NCI-H524 treated with DMSO at 0.1 percent for 48 hours (cell line): ENCODE data around the gene LBR.

Experiments used
- DNase-seq: peaks from one replicate; lab custom pipeline; 2025; lab: John Stamatoyannopoulos, UW

The LBR gene

DNA sequence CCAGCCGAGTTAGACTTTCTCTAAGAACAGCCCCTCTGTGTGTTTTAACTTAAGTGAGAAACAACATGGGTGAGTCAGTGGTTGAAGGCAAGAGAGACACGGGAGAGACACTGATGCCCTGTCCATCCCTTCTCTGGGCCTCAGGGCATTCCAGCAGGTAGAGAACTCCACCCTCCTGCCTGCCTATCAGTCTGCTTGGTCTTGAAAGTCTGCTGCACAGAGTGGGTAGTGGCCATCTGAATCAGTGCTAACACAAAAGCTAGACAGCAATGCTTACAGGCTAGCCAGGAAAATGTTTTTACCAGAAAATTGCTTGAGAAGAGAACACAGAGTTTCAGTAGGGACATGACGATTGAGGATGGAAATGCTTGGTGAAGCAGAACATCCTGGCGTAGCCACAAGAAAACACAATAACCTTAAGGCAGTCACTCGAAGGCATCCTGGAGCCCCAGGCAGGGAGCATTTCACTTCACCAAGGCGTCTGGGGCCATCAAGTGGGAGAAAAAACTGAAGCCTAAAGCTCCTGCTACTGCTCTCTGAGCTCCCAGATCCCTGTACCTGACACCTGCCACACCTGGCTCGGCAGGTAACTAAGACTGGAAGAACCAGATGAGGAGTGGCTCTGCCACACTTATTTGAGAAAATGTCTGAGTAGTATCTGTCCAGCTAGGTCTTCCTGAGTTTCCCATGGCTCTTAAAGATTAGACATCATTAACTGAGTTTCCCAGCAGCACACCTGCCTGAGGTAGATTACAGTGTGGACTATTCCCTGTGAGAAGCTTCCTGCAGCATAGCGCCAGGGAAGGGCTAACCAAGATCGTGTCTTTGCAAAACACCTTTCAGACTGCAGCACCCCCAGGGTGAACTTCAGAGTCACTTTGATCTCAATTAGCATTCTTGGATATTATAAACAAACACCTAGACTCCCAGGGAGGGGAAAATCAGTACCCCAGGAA, 18.1 kb upstream of the LBR start:
- no peak for DNase-seq

DNA sequence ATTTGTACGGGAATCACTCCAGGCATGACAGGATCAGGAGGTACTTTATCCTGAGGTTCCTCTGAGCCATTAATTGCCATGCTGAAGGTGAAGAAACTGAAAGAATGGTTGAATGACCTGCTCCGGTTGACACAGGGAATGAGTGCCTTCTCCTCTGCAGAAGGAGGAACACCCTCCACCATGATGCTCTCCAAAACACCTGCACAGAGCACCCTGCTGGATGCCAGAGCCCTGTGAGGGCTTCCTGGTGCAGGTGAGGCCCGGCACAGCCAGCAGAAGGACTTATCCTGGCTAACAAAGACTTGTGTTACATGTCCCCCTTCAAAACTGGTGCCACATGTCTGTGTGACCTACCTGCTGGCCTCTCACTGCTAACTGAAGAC, 14.3 kb upstream of the LBR start:
- DNase-seq: no peak

DNA sequence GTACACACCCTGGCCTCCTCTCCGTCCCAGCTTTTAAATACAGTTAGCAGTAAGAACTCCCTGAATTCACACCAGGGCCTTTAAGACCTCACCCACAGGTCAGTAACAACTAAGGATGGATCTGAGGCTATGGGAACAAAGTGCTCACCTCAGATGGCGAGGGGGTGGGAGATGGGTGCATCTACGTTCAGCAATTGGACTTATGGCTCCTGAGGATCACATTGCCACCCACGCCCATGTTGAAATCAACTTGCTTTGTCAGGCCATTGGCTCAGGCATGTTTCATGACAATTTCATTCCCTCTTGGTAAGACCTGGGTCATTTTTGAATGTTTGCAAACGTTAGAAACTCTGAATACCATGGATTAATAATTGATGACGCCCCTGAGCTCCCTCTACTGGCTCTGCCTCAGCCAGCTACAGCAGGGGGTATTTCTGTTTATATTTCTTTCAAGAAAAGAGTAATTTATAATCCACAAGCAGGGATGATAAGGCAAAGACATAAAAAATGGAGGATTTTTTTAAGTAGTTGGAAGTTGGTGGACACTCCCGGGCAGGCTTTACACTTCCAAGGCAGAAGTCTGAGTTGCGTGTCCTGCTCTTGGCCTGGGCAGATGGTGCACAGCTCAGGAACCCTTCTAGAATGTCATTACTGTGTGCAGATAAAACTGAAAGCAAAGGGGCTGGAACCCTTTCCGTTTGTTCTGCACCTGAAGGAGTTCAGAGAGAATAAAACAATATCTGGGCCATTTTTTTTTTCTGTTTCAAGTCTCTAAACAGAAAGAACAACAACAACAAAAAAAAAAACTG, 13.7 kb upstream of the LBR start:
- no peak for DNase-seq

DNA sequence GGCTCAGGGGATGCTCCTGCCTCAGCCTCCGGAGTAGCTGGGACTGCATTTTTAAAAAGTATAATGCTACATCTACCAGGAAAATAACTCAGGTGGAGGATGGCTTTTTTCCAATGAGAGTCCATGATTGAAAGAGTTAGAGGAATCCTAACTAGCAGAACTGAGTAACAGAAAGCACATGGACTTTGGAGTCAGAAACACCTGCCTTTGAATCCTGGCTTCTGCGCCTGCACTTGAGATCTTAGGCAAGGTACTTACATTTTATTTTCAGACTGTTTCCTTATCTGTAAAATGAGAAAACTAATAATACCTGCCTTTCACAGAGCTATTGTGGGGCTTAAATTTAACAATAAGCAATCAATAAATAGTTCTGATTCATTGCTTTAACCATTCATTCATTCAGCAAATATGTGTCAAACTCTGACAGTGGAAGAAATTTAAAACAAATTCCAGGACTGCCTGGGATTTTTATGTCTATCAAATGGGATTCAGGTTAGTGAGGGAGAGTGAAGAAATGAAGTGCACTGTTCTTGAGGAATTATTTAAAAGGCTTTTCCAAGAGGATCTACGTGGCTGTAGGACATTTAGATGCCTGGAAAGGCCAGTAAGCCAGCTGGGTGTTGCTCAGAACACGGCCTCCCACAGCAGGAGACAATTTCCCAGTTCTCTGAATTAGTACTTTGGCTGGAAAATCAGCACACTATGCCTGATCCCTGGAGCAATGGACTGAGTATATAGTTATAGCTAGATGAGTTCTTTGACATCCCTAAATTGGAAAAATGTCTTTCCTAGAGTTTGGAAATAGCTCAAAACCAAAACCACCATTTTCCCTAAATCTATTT, 12.8 kb upstream of the LBR start:
- no peak for DNase-seq

DNA sequence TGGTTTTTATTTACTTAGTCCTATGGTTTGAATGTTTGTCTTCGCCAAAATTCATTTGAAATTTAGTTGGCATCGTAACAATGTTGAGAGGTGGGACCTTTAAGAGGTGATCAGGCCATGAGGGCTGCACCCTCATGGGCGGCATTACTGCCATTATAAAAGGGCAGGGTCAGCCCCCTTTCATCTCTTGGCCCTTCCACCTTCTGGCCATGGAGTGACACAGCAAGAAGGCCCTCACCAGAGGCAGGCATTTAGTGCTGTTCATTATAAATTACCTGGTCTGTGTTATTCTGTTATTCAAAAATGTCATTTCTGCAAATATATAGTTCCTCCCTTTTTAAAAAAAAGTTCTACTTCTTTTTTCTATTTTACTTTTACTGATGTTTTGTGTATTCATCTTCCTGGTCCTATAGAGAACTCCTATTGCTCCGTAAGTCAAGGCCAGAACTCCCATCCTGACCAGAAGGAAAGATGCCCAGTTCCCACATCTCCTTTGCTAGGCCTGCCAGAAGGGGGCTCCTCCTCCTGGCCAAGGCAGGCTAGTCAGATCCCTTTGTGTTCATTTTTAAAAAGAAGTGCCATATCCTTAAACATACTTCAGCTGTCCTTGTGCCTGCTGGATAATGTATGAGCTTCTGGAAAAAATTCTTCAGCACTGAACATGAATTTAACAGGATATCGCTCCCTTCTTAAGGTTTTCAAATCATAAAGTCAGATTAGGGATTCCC, 10.0 kb upstream of the LBR start:
- DNase-seq: no peak

DNA sequence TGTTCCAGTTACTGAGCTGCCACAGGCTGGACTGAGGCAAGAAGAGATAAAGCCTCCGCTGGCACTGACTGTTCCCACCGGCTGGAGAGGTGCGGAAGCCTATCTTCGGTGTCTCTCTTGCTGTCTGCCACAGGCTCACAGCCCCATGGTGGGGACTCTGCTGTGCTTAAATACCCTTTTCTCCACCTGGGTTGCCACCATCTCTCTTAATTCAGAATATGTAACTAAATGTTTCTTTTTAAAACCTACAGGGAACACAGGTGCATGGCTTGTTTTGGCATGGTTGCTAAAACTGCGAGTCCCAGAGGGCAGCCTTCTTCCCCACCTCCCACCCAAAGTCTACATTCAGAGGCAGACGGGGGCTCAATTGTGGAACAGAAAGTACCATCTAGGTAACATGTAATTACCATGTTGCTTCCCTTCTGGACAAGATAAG, 8.1 kb upstream of the LBR start:
- DNase-seq: no peak

DNA sequence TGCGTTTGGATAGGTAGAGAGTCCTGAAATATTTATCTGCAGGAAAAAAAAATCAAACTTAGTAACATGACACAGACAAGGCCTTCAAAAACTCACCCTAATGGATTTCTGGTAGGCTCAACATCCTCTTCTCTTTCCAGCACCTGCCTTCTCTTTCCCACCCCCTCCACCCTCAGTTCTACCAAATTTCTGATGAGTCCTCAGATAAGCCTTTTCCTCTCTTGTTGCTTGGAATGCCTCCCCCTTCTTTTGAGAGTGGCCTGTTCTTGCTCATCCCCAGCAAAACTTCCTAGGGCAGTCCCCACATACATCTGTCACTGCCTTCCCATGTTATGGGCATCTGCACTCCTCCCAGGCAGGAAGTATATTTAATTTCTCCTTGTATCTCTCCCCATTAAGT, 7.6 kb upstream of the LBR start:
- no peak for DNase-seq

DNA sequence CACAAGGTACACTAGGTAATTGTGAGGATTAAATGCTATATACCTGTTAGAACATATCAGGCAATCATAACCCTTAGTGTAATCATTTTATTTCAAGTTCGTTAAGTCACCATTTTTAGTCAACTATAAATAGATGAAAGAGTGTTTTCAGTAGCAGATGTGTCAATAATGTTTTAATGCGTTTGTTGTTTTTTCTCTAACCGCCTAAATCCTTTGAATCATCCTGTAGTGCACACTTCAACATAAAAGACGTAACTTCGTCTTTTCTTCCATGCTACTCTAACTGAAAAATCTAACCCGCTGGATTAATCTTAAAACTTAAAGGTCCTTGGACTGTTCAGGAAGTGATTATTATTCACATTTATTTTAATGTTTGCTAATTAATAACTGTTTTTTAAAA, 7.2 kb upstream of the LBR start:
- DNase-seq: no peak

DNA sequence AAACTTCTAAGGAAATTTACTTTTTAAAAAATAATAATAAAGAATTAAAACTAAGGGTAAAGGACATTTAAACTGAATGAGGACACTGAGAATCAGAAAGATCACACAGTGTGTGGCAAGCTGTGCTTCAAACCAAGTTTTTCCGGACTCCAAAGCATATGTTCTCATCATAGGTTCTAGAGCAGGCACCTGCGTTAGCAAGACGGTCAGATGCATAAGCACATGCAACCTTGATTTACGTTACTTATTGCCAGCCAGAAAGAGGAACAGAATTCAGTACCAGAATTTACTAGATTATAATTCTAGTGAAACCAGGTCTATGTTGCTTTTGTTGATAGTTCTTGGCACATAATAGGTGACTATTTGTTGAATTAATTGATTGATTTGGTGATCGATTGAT, 6.2 kb upstream of the LBR start:
- no peak for DNase-seq

DNA sequence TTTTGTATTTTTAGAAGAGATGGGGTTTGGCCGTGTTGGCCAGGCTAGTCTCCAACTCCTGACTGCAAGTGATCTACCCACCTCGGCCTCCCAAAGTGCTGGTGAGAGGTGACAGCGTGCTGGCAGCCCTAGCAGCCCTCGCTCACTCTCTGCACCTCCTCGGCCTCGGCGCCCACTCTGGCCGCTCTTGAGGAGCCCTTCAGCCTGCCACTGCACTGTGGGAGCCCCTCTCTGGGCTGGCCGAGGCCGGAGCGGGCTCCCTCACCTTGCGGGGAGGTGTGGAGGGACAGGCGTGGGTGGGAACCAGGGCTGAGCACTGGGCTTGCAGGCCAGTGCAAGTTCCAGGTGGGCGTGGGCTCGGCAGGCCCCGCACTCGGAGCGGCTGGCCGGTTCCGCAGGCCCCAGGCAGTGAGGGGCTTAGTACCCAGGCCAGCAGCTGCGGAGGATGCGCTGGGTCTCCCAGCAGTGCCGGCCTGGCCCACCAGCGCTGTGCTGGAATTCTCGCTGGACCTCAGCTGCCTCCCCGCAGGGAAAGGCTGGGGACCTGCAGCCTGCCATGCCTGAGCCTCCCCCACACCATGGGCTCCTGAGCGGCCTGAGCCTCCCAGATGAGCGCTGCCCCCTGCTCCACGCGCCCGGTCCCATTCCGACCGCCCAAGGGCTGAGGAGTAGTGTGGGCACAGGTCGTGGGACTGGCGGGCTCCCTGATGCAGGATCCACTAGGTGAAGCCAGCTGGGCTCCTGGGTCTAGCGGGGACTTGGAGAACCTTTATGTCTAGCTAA, 3.4 kb upstream of the LBR start:
- DNase-seq: no peak

DNA sequence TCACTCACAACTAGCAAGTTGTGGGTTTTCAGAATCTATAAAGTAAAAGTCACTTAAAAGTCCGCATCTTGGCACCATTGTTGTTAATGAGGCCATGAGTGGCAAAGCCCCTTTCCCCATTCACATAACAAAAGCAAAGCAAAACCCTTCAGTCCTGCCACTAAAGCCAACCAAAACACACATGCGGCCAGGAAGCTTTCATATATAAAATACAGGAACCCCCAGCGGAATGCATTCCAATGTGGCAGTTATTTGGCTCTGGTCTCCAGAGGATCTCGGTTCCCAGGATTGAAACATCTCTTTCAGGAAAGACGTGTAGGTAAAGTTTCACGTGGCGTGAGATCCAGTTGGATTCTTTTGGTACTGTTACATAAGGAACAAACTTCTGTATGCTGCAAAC, 2.5 kb upstream of the LBR start:
- DNase-seq: no peak

DNA sequence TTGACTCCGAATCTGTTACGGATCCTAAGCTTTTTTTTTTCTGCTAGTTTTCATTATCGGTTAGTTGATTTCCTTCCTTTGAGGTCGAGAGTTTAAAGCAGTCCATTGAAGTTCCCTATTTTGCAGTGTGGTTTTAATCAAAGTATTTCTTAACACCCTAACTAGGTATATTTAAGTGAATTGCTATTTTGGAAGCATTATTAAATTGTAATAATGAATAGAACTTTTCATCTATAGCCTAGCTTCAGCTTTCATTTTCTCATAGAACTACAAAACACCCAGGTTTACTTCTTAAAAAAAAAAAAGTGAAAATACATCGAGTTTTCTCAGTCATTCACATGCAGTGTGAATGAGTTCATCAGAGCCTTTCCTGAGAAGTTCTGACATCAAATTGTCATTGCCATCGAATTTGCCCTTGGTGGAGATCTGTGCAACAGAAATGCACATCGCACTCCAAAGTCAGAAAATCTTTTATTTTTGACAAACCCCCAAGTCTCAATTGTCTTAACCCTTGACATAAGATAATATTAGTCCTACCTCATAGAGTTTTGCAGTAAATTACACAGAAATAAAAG, 1.1 kb upstream of the LBR start:
- DNase-seq: no peak

DNA sequence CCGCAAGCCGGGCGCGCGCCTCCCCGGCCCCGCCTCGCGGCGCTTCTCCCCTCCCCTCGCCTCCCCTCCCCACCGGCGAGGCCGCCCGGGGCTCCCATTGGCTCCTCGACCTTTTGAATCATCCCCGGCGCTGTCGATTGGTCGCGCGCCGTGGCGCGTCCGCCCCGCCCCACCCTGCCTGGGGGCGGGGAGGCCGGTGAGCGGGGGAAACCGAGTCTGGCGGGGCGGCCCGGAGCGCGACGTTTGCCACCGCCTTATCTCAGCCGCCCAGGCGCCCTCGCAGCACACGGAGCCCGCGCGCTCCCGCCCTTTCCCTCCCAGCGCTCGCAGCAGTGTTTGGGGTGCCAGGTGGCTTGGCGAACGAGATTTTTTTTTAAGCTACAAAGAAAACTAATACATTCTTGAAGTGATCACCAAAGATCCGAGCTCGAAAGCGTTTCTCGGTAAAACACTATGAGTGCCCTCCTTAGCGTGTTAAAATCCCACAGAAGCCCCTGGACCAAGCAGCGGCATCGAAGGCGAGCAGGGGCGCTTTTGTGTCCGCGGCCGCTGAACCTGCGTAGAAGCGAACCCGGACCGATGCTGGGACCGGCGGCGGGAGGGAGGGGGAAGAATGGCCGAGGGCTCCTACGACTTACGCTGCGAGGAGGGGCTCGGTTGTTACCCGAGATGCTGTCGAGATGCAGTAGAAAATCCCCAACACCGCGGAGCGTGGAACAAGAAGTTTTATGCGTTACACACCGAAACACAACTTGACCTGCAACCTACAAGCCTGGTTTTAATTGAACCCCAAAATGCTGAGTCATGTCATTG, 436 bp upstream of the LBR start:
- DNase-seq: no peak

DNA sequence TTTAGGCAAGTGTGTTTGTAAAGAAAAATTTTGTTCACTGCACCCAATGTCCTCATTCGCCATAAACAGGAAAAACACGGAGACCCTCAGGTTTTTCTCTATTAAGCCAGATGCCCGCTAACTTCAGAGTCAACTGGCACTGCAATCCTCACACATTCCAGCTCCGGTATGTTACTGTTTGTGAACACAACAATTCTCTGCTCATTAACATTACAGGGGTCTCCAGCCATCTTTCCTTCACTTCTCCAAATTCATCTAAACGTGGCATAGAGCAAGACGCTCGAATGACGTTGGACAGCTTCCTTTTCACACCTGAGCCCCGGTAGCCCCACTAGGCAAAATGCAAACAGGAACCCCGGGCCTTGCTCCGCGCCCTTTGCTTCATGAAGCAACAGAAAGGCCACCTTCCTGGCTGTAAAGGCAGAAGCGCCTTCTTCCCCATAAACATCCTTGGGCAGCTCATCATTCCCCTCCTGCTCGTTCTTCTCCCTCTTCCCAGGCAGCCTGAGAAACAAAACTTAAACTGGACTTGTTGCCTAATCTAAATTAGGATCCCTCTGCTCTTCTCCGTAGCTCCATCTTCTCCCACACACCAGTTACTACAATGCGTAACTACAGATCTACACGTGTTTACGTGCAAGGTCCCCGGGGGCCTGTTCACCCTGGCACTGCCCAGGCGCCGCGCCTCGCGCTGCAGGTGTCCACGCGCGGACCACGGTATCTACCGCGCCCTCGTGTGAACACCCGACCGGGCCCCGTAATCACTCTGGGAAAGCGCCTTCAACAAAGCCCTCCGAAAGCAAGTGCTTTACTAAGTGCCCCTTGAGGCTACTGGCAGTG, 1.2 kb downstream of the LBR start:
- no peak for DNase-seq

DNA sequence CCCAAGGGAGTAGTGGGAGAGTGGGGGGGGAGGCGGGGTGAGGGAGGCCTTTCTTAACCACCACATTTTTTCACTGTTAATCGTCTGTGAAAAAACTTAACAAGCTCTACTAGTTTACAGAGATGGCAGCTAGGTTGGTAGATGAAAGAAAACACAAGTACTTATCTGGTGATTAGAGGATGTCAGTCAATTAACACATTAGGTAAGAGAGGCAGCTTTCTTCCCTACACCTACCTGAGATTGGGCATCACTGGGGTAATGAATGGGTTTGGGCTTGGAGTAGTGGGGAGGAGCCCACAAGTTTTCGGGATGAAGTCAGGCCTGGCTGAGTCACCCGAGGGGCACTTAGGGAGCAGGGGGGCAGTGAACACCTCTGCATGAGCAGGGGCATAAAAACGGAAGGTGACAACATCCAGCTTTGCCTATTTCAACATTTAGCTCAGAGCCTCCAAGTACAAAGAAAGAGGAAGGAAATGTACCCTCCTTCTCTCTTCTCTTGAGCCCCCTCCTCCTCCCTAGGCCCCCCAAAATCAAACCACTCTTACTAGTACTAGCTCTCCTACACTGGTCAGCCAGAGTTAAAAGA, 2.5 kb downstream of the LBR start:
- DNase-seq: no peak

DNA sequence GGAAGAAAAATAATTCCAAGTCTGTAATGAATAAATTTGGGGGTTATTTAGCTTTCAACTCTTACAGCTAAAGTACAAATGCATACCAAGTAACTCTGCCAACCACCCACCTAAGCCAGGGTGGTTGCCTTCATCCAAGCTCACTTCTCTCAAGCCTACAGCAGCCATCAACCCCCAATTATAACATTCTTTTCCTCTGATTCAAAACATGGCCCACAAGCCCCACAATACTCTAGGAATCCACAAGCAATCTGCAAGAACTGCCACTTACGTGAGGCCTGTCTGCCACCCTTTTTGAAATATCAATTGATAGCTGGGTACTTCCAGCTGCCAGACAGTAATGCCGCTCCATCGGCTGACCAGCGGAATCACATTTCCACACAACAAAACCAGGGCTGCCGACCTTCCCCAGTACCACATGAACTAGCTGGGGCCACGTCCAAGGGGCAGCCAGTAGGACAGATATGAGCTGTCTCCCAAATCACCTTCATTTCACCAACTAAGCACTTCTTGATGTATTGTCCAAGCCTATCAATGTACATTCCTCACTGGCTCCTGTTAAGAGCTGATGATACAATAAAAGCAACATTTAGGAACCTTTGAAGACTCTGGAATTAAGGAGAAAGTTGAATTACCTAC, 3.2 kb downstream of the LBR start:
- DNase-seq: no peak

DNA sequence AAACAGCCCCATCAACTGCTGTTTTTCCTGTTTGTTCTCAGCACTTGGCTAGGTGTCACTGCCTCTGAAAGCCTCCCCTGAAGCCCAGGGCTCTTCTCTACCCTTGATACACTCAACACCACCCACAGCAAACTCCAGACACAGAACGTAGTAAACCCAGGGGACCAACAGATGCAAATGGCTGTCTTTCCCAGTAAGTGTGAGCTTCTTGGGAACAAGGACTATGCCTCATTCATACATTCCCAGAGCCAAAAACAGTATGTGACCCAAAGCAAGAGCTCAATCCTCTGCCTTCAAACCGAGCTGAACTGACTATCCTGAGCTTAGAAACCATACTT, 4.4 kb downstream of the LBR start:
- DNase-seq: no peak
